Fibroblast of skin of left quadriceps (primary cell): ENCODE data around the gene THOP1.
A peak's percentile ranks its signal among the peaks of the same experiment; 100 is the strongest.
"Not testable (repeated sequence)": the region's sequence is repeated elsewhere in the genome, so short reads cannot be mapped to it uniquely, and the experiment has no call there.

Source experiments
- DNase-seq, 2 experiments: peaks; one replicate each; pipeline ENCODE4 v3.0.0-alpha.2; 2013; ENCODE audit warnings: low read depth in 2 of 2

The THOP1 gene

DNA sequence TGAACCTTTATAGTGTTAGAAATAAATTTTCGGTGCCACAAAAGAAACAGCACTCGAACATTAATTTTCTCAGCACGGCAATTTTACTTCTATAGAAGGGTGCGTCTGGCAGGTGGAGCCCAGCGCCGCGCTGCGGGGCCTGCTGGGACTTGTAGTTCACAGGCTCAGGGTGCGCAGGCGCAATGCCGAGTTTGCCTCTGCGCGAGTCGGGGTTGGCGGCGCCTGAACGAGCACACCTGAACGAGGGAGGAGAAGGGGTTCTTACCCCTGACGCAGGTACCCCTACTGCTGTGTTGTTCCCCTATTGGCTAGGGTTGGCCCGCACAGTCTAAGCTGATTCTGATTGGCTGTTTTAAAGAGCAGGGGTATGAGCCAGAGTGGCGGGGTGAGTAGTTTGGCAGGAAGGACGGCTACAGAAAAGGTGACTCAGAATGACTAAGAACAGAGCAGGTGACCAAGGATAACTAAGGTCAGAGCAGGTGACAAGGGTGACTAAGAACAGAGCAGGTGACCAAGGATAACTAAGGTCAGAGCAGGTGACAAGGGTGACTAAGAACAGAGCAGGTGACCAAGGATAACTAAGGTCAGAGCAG is 32.0 kb downstream of the THOP1 start:
- DNase-seq: not testable (repeated sequence)

DNA sequence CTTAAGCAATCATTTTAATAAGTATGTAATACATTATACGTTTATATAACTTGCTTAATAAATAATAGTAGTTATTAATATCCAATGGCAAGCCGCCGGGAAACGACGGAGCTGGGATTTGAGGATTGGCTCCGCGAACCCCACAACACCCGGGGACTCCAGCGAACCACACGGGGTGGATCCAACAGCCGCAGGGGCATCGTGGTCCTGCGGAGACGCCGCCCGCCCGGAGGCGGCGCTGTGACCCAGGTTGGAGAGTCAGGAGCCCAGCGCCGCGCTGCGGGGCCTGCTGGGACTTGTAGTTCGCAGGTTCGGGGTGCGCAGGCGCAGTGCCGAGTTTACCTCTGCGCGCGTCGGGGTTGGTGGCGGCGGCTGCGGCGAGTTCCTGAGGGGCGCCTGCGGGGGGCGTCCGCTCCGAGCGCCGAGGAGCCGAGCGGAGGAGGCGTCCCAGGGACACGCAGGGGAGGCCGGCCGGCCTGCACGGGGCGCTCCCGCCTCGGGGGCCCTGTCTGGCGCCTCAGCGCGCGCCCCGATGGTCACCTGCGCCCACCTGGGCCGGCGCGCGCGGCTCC is 34.3 kb downstream of the THOP1 start, which contains the start of gene ZNF554:
TSS of gene ZNF554 (plus strand) at position 329 of the 572 bp plus-strand sequence. CDS start at position 533, 204 bp downstream.
- peak; percentile 85 to 86 for DNase-seq

DNA sequence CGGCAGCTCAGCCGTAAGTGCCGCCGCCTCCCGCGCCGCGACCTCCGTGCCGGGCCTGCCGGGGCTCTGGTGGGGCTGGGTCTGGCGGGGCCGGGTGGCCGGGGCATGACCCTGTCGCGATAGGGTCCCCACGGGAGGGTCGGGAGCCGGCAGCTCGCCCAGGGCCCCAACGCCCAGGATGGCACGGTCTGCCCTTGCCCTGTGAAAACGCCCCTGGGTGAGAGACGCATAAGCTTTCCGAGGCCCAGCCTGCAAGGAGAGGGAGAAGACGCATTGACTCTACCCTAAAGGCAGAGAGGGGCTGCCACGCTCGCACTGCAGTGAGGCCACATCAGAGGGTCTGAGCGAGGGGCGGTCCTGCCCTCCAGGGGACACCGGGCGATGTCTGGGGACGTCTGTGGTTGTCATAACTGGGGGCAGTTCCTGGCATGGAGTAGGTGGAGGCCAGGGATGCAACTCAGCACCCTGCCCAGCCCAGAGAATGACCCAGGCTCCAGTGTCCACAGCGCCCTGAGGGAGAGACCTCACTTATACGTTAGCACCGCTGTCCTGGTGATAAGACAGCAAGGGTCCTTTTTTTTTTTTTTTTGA is 34.9 kb downstream of the THOP1 start:
- DNase-seq: no peak

DNA sequence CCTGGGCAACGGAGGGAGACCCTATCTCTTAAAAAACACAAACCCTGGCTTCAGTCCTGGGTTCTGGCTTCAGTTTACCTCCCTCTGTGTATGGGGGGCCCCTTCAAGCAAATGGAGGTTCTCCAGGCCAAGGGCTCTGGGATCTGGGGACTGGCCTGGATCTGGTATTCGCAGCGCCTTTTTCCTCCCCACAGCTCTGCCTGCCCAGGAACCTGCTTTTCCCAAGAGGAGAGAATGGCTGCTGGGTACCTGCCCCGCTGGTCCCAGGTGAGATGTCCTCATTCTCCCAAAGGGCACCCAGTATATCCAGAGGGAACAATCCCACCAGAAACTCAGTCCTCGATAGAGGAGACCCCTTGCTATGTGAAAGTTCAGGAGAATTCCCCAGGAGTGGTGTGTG is 37.5 kb downstream of the THOP1 start:
- no peak for DNase-seq

DNA sequence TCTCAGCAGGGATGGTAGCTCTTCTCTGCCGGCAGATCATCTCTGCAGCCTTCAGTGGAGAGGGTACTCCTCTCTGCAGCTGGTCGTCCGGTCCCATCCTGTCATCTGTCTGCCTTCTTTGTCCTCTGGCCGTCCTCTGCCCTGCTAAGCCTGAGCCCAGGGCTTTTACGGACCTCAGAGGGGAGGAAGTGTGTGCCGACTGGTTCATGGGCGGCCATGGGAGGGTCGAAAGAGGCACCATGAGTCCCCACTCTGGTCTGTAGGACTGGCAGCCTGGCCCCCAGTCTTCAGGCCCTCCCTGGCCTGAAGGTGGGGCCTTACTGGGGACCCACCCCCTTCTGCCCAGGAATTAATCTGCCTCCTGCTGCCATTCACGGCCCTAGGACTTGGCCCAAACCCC is 38.3 kb downstream of the THOP1 start:
- no peak for DNase-seq

DNA sequence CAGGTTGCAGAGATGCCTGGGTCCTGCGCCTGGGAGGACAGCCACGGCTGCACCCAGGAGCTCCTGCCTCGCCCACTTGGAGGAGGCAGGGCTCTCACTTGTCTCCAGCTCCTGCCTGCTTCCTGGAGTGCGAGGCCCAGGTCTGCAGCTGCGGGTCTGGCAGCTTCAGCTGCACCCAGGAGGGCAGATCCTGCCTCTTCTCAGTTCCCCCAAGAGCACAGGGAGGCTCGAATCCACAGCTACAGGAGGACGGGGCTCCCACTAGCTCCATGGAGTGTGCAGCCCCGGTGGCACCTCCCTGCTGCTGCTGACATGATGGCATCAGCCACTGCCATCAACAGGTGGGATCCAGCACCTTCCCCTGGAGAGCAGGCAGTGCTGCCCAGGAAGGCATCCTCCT is 38.8 kb downstream of the THOP1 start:
- DNase-seq: no peak

DNA sequence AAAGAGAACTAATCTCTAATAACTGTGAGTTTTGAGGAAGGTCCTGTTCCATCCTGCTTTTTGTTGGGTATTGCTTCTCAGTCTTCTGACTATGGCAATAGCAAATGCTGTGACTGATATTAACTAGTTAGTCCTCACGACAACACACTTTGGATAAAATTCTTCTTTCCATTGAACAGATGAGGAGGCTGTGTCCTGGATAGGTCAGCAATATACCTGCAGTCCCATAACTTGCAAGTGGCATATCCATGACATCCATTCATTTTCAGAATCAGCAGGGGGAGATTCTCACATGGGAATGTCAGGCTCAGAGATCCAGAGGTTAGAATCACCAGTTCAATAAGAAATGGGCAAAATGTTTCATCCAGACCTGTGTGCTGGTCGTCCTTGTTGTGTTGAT is 41.7 kb downstream of the THOP1 start:
- DNase-seq: no peak

DNA sequence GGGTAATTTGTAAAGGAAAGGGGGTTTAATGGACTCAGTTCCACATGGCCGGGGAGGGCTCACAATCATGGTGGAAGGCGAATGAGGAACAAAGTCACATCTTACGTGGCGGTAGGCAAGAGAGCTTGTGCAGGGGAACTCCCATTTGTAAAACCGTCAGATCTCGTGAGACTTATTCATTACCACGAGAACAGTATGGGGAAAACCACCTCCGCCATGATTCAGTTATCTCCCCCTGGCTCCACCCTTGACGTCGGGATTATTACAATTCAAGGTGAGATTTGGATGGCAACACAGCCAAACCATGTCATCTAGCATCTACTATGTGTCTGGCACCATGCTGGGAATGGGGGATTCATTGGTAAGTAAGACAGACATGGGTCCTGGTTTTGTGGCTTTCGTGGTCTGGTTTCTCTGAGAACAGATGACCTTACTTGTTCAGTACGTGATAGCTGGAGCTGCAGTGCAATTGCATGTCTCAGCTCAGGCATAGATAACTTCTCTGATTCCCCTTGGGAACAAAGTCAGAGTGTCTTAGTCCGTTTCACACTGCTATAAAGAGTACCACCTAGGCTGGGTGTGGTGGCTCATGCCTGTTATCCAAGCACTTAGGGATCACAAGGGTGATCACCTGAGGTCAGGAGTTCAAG is 42.7 kb downstream of the THOP1 start:
- DNase-seq: no peak

DNA sequence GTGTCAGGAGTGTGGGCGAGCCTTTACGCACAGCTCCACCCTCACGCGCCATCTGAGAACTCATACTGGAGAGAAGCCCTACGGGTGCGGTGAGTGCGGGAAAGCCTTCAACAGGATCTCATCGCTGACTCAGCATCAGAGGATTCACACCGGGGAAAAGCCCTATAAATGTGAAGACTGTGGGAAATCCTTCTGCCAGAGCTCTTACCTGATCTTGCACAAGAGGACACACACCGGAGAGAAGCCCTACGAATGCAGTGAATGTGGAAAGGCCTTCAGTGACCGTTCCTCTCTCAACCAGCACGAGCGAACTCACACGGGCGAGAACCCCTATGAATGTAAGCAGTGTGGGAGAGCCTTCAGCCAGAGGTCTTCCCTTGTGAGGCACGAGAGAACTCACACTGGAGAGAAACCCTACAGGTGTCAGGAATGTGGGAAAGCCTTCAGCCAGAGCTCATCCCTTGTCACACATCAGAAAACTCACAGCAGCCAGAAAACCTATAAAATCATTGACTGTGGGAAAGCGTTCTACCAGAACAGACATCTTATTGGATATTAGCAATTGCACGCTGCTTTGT is 49.1 kb downstream of the THOP1 start:
- no peak for DNase-seq

DNA sequence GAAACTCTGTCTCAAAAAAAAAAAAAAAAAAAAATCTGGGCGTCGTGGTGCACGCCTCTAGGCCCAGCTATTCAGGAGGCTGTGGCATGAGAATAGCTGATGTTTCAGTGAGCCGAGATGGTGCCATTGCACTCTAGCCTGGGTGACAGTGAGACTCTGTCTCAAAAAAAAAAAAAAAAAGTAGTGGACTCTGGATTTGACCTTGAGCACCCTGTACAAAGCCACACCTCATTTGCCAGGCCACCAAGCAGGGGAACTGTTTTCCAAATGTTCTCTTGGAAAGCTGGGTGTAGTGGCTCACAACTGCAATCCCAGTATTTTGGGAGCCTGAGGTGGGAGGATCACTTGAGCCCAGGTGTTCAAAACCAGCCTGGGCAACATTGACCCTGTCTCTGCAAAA is 52.1 kb downstream of the THOP1 start:
- no peak for DNase-seq

DNA sequence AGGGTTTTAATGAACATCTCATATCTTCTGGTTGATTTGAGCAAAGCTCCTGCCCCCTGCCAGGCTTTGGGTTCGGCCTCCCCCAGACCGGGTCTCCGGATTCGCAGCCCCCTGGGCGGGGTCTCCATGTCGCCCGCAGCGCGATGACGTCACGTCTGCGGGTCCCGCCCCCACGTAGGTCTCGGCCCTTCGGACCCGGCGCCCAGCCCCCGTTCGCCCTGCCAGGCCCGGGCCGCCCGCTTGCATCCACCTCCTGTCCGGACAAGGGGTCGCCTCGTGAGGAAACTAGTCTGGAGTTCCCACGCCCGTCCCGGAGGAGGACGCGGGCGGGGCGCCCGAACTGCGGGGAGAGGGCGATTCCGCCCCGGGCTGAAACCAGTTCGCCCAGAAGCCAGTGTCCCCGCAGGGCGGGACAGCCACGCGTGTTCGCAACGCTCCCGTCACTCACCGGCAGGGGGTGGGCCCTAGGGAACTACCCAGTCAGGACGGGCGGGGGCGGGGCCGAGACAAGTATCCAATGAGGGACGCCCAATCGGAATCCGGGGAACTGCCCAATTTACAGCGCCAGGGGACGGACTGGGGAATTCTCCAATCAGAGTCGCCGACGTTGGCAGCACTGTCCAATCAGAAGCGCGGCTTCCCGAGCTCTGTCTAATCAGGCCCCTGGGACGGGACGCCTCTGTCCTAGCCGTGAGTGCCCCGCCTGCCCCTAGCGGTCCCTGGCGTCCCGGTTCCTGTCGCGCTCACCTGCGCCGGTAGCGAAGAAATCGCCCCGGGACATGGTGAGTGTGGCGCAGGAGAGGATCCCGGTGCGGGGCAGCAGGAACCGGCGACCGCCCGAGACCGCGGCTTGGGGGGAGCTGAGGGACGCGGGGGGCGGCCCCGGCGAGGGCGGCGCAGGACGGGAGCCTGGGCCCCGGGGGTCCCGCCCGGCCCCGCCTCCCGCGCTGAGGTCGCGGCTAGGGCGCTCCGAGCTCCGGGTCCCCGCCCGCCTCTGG is 55.8 kb downstream of the THOP1 start, which contains the start of gene ZNF555:
TSS of gene ZNF555 (plus strand) at position 682 of the 998 bp plus-strand sequence. CDS start at position 780, 98 bp downstream.
- DNase-seq: peak; percentile 98

DNA sequence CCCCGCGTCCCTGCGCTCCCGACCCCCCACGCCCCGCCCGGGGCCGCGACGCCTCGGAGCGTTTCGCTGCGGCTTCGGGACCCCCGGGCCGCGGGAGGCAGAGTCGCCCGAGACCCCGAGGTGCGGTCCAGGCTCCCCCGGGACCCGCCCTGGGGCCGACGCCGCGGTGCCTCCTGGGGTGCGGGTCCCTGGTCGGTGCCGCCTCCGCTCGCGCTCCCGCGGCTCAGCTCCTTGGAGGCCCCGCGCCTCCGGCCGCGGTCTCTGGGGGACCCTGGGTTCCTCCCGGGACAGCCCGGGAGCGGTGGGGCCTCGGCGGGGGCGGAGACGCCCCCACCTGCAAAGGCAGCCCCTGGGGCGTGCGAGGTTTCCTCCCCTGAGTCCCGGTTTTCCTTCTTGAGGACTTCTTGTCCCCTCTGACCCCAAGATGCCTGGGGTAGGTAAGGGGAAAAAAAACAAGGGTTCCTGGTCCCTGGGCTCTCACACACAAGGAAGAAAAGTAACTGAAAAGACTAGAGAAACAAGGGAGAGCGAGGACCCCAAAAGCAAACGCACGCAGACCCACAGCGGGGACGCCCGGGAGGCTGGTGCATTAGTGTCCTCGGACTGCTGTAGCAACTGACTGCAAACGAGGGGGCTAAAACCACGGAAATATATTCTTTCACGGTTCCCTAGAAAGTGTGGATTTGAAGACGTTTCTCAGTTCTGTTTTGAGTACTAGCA is 56.7 kb downstream of the THOP1 start:
- DNase-seq: no peak

DNA sequence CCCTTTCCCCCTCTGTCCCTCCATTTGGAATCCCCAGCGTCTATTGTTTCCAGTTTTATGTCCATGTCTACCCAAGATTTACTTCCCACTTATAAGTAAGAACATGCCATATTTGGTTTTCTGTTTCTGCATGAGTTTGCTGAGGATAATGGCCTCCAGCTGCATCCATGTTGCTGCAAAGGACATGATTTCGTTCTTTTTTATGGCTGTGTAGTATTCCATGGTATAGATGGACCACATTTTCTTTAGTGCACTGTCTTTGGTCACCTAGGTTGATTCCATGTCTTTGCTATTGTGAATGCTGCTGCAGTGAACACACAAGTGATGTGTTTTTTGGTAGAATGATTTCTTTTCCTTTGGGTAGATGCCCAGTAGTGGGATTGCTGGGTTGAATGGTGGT is 59.8 kb downstream of the THOP1 start:
- no peak for DNase-seq

DNA sequence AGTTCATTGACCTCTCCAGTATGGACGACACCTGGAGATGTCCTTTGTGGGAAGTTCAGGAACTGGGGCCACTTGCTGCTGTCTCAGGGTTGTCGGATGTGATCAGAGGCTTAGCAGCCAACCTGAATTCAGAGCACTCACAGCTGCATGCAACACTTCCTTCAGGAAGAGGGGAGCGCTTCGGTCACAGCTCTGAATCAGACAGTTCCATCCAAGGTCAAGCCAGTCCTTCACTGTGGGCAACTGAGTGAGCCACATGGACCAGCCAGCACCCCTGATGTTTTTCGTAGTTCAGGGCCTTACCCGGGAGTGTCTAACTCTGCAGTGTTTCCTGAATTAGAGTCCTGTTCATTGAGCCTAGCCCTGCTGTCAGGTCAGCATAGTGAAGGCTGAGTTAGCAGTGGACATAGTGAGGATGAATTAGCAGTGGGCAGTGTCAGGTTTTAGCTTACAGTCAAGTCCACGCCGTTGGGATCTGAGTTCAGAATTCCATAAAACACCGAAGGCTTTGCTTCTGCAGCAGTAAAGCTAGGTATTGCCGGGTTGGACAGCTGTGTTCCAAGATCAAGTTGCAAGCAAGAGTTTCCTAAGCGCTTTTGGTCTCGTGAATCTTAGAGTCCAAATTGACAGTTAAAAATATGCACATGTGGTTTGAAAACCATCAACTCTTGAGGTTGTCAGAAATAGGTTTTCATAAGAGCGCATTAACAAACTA is 61.0 kb downstream of the THOP1 start:
- DNase-seq: no peak

DNA sequence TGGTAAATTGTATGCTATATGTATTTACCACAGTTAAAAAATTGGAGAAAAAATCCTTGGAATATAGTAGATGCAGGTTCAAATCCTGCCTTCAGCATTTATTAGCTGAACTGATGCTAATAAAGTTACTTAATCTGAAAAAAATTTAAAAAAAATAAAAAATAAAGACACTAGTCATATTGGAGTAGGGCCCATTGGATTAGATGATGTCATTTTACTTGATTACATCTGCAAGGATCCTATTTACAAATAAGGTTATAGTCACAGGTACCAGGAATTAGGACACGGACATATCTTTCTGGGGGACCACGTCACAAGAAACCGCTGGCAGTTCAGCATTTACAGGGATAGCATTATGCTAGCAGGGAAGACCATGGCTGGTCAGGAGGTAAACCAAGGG is 62.2 kb downstream of the THOP1 start:
- no peak for DNase-seq

DNA sequence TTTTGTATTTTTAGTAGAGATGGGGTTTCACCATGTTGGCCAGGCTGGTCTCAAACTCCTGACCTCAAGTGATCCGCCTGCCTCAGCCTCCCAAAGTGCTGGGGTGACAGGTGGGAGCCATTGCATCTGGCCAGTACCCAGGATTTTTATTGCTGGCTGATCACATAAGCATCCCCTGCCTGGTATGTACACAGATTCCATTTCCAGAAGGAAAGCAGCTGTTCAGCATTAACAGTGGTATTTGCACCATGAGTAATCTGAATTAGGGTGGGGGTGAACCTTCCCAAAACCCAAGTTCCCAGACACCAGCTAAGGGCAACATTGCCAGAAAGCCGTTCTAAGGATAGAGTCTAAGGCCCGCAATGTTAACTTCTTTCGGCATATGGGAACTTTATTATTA is 63.3 kb downstream of the THOP1 start:
- peak in 1 of 2 experiments; percentile 18 for DNase-seq

DNA sequence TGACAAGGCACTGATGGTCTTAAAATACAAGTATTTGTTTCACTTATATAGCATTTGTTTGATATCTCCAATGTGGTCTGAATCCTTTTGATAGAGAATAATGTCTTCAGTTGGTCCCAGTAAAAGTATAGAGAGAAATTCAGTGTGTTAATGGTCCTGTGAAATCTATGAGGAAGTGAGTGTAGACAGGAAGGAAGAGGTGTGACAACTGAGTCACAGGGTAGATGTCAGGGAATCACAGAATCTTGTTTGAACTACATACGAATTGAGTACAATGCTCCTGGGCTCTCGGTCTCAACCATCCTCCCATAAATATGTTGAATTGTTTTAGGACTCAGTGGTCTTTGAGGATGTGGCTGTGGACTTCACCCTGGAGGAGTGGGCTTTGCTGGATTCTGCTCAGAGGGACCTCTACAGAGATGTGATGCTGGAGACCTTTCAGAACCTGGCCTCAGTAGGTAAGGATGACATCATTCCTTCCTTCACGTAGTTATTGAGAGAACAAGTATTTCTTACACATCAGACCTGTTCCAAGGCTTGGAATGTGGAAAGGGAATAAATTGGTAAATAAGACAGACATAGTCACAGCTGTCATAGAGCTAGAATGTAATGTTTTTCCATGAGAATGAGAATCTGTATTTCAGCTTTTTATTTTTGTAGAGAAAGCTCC is 65.1 kb downstream of the THOP1 start:
- no peak for DNase-seq

DNA sequence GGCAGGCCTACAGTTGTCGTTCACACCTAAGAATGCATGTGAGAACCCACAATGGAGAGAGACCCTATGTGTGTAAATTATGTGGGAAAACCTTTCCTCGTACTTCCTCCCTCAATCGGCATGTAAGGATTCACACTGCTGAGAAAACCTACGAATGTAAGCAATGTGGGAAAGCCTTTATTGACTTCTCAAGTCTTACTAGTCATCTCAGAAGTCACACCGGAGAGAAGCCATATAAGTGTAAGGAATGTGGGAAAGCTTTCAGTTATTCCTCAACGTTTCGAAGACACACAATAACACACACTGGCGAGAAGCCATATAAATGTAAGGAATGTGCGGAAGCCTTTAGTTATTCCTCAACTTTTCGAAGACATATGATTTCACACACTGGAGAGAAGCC is 67.3 kb downstream of the THOP1 start:
- DNase-seq: no peak

DNA sequence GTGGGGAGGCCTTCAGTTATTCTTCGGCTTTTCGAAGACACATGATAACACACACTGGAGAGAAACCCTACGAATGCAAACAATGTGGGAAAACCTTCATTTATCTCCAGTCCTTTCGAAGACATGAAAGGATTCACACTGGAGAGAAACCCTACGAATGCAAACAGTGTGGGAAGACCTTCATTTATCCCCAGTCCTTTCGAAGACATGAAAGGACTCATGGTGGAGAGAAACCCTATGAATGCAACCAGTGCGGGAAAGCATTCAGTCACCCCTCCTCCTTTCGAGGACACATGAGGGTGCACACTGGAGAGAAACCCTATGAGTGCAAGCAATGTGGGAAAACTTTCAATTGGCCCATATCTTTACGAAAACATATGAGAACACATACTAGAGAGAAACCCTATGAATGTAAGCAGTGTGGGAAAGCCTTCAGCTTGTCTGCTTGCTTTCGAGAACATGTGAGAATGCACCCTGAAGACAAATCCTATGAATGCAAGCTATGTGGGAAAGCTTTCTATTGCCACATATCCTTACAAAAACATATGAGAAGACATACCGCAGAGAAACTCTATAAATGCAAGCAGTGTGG is 67.8 kb downstream of the THOP1 start:
- DNase-seq: no peak
